ENCODE data around the gene BACH1.

BACH1 gene

GRCh38 chr21:29387598-29387997, 88.9 kb downstream of the BACH1 start:
- peaks cover 7% of the 10 kb centered on the region for H3K4me1 Mint-ChIP-seq
- H3K4me3 Mint-ChIP-seq, result no peak overlapping the region
- H3K9me3 Mint-ChIP-seq, result no peaks in the 10 kb centered on the region
- peaks cover 18% of the 10 kb centered on the region for H3K36me3 Mint-ChIP-seq
- H3K27me3 Mint-ChIP-seq, result no peaks in the 10 kb centered on the region
- no peak for ATAC-seq
- no peak overlapping the region for H3K27ac Mint-ChIP-seq

- no peak for ATAC-seq
- Mint-ChIP-seq H3K36me3 (peaks cover 25% of the 10 kb centered on the region), H3K27me3 (no peaks in the 10 kb centered on the region), H3K4me3 (no peak overlapping the region), H3K4me1 (peaks cover 7% of the 10 kb centered on the region), H3K27ac (no peak overlapping the region), H3K9me3 (no peaks in the 10 kb centered on the region)
Observed at GRCh38 chr21:29389136-29389535, 90.4 kb downstream of the BACH1 start.

- H3K9me3 Mint-ChIP-seq, result no peaks in the 10 kb centered on the region
- H3K4me3 Mint-ChIP-seq, result no peak overlapping the region
- ATAC-seq, result no peak
- peaks cover 7% of the 10 kb centered on the region for H3K4me1 Mint-ChIP-seq
- no peaks in the 10 kb centered on the region for H3K27me3 Mint-ChIP-seq
- H3K27ac Mint-ChIP-seq, result no peak overlapping the region
- peaks cover 29% of the 10 kb centered on the region for H3K36me3 Mint-ChIP-seq
Observed at GRCh38 chr21:29390778-29391177, 92.1 kb downstream of the BACH1 start.

- Mint-ChIP-seq H3K9me3 (peaks cover 5% of the 10 kb centered on the region), H3K4me1 (peaks cover 7% of the 10 kb centered on the region), H3K4me3 (no peak overlapping the region), H3K27me3 (no peaks in the 10 kb centered on the region), H3K36me3 (peaks cover 59% of the 10 kb centered on the region), H3K27ac (no peak overlapping the region)
- no peak for ATAC-seq
Observed at GRCh38 chr21:29394051-29394450, 95.3 kb downstream of the BACH1 start.

Measured in stimulated activated memory B cell treated with anti-CD40 and anti-IgM and Interleukin-4, amounts not matched to agents 10 μg/mL and 1 μg/mL and 100 μg/mL, for 72 hours (primary cell).